Muscle of arm (tissue), 12 donors: ENCODE data around the gene FOXP3. TPM values are rescaled to one million over a fixed set of nuclear protein-coding genes. Genes with fewer than 3 reads are reported as not detected.

Source experiments
- DNase-seq: peaks from one replicate; pipeline ENCODE4 v3.0.0-alpha.2; 2013
- polyA plus RNA-seq, 12 donors: library from polyadenylated mRNA; unstranded; fragments of 120-200 nt; gene quantifications; one replicate each; pipeline ENCODE4 v1.2.1, GENCODE V29; 2013; ENCODE audit not compliant: insufficient read length in 12 of 12

Gene FOXP3
- polyA plus RNA-seq, 12 donors, result 0.25 to 1.9 (median 0.47) TPM; not detected in 2

DNA sequence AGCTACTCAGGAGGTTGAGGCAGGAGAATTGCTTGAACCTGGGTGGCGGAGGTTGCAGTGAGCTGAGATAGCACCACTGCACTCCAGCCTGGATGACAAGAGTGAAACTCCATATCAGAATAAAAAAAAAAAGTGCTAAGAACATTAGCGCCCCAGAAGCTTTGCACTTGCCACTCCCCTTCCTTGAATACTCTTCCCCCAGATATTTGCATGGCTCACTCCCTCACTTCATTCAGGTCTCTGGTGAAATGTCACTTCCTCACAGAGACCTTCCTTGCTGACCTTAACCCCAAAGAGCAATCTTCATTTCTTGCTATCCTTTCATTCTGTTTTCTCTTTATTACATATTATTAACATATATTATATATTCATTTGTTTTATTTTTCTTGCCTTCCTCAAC is 42.6 kb downstream of the FOXP3 start:
- no peak for DNase-seq

DNA sequence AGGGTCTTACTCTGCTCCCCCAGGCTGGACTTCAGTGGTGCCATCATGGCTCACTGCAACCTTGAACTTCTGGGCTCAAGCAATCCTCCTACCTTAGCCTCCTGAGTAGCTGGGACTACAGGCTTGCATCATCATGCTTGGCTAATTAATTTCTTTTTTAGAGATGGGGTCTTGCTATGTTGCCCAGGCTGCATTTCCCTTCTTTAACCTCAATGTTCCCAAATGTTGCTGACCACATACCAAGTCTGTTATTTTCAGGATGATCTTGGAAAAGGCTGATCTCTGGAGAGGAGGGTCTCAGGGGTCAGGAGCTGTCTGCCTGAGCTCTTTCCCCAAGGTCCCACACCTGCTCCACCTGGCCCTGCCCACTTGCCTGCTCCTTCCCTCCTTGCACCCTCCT is 44.4 kb downstream of the FOXP3 start:
- DNase-seq, result no peak

DNA sequence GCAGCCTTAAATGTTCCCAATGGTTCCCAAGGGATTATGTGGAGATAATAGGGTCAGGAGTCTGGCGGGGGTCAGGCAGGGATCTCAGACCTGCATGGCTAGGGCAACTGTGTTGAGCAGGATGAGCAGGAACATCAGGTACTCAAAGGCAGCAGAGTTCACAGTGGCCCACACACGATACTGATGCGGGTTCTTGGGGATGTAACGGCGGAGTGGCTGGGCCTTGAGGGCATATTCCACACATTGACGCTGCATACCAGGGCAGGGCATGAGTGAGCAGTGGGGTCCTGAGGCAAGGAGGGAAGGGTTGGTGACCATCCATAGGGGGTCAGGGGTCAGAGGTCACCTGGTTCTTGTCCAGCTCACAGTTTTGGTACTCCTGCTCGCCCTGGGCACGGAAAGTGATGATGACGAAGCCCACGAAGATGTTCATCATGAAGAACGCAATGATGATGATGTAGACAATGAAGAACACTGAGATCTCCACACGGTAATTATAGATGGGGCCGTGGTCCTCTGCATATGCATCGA is 49.4 kb downstream of the FOXP3 start:
- DNase-seq, result no peak

DNA sequence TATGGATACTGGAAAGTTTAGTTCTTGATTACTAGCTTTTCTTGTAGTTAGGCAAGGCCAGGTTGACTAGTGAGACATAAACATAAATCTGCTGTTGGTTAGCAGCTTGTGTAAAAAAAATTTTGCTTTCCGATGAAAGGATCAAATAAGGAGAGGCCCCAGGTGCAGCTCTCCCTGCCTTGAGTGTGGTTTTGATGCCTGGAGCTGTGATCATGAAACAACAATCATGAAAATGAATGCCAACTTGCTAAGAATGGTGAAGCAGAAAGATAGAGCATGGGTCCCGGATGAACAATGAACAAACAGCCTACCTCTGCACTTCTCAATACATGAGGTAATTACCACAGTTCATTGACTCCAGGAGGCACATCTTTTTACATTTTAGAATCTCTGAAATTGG is 50.1 kb downstream of the FOXP3 start:
- DNase-seq, result no peak

DNA sequence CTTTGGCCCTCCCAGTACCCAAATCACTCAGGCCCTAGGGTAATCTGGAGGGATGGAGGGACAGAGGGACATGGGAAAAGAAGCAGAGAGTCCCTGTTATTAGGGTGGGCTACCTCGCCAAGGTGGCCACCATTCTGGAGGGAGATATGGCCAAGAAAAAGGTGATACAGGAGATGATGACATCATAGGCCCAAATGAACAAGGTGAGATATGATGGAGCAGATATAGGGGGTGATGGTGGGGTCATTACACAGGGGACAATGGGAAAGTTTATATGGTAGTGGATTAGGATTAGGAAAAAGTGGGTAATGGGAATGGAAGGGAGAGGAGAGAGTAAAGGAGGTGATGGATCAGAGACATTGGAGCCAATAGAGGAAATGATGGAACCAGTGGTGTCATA is 51.6 kb downstream of the FOXP3 start:
- no peak for DNase-seq

DNA sequence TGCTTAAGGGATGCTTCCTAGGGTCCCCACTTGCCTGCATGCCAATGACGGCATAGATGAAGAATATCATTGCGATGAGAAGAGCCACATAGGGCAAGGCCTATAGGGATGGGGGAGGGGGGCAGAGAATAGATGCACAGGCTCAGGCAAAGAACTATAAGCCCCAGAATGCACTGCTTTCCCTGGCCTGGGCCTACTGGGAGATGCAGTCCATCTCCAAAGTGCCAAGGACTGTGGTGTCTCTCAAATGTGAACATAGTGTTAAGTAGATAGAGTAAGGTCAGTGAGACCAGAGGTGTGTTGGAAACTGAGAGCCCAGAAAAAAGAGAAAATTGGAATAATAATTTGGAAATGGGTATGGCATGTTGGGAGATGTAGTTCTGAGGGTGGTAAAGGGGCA is 52.3 kb downstream of the FOXP3 start:
- DNase-seq, result no peak

DNA sequence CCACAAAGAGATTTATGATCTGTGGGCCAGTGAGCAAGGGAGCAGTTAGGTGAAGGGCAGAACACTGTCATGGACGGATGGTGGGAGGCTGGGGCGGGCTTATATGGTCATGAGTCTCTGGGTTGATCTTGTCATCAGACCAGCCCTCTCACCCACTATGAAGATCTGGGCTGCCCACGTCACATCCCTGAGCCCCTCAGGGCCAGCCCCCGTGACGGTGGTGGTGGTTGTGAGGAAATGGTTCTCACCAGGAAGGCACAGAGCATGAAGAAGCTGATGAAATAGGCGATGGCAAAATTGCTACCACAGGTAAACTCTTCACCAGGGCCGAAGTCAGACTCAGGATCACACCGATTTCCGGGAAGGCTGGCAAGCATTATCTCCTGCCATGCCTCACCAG is 53.4 kb downstream of the FOXP3 start:
- DNase-seq, result no peak

DNA sequence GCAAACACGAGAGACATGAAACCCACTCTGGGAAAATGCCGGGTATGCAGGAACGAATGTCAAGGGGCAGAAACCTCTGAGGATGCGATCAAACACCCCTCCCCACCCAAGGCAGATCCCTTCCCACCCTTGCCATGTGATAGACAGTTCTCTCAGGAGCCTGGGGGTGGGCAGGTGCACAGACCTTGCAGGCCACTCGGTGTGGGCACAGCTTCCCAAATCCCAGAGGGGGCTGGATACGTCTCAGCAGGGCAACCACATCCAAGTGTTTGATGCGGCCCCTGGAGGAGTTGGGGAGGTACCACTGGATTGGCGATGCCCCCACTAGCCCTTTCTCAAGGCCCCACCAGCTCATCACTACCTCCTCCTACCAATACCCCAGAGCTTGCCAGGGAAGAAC is 54.1 kb downstream of the FOXP3 start:
- no peak for DNase-seq

DNA sequence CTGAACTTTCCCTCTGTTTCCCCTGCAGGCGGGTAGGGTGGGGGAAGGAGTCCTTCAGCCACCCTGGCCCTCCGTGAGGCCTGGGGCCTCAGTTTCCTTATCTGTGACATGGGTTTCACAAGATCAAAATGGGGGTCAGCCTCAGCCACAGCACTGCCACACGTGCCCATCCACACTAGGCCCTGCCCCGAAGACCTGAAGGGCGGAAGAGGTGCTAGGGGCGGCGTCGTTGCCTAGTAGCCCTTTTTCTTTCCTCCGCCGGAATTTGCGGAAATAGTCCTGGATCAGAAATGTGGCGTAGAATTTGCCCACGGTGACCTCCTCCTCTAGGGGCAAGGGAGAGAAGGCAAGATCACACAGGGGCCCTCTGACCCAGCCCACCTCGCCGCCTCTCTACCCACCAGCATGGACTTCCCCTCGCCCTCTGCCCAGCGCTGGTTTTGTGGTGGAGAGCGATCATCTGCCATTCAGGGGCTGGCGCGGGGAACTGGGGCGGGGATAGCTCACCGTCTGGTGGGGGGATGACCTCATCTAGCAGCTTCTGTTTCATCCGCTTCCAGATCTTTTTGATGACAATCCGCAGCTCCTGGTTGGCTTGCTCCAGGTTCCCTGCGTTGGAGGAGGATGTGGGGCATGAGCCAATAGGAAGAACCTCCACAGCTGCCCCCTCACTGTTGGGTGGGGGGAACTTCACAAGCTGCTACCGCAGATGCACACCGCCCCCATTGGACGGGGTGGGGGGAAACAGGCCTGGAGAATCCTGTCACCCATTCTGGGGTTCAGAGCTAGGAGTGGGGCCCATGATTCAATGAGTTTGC is 54.9 kb downstream of the FOXP3 start:
- DNase-seq, result no peak

DNA sequence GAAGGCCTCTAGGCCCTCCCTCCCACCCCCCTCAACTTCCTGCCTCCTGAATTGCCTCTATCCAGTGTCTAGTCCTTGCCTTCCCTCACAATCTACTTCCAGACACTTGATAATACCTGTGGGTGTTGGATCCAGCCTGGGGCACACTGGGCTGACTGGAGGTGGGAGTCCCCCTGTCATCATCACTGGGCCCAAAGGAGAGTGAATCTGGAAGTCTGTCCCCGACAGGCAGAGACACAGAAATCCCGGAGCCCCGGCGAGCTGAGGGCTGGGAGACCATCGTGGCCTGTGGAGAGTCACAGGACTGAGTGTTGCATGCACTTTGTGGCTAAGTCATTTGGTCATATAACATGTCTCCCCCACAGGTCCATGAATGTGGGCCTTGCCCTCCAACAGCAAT is 56.1 kb downstream of the FOXP3 start:
- DNase-seq, result no peak

DNA sequence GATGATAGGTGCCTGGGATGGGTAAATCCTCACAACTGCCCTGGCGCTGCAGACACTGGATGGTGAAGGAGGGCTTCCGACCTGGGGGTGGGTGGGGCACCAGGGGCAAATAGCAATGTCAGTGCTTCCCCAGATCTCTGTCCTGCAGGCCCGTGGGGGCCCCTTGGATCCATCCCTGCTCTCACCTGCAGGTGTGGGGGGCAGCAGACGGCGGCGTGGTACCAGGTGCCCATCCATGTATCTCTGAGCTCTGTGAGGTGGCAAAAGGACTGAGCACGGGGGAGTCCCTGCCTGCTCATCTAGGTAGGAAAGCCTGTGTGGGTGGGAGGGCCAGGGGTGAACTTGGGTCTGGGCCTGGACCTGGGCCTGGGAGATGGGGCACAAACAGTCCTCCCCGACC is 58.0 kb downstream of the FOXP3 start:
- DNase-seq, result no peak

DNA sequence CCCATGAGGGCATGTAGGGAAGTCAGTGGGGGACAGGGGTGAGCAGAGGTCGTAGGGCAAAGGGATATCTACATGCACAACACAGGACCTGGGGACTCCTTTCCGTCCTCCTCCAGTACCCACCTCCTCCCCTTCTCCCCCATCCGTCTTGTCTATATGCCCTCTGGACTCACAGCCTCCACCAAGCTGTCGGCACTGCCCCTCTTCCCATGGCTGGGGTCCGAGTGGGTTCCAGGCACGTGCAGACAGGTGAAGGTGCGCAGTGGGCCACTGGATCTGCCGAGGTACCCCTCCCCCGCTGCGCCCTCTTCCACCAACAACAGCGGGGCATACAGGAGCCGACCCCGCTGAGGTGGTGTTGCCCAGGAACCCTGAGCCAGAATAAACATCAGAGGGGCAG is 59.1 kb downstream of the FOXP3 start:
- DNase-seq, result no peak

DNA sequence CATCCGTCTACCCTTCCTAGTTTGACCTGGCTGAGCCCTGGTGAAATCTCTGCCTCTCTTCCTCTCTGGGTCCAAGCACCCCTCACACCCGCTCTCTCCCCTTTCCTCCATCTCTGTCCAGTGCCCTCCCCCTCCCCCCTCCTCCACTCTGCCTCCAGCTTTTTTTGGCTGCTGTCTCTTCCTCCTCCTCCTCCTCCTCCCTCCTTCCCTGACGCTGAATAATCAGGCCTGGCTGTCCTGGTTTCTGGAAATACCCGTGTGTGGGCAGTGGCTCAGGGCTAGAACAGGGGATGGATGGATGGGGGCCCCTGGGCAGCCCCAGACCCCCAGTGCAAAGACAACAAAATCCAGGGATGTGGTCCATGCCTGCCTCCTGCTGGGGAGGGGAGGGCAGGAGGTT is 59.8 kb downstream of the FOXP3 start:
- DNase-seq, result no peak

DNA sequence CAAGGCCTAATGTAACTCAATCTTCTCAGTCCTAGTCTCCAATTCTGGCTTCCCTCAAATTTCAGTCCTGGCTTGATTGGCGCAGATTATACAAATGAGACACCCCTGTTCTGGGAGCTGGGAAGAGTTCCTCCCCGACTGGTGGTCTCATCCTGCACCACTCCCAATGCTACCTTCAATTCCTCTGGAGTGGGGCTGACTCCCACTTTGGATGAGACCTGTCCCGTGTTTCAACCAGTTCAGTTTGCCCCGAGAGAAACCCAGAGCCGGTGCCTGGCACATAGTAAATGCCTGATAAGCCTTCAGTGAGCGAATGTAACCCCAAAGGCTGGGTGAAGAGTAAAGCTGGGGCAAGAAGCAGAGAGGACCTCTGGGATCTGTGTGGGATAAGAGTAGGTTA is 60.5 kb downstream of the FOXP3 start:
- DNase-seq, result no peak

DNA sequence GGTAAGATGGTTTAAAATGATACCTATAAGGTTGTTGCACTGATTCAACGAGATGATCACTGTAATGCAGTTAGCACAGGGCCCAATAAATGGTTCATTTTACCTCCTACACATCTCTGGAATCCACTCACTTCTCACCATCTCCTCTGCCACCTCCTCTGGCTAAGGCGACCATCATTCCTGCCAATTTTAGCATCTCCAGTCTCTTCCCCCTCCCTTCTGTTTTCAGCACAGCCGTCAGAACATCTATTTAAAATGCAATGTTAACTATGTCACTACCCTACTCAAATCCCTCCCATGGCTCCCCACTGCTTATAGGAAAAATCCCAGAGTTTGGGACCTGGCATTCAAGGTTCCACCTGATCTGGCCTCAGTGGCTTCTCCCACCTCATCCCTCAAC is 61.0 kb downstream of the FOXP3 start:
- no peak for DNase-seq

DNA sequence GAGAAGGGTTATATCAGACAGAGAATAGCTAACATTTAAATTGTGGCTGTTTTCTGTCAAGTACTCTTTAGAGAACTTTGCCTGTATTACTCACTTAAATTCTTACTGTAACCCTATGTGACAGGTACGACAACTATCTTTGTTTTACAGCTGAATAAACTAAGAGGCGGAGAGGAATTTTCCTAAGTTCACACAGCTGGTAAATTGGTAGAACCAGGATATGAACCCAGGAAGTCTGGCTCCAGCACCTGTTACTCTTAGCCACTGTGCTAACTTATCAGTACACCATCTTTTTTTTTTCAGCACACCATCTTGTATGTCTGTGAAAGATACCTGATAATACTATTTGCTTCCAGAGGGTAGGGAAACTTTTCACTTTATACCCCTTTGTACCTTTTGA is 62.5 kb downstream of the FOXP3 start:
- DNase-seq, result no peak

Other genes starting within 250 kb of the FOXP3 start
- 10 to 100 TPM in 11 of 12 donors, not detected in 1; 18.0 to 39.7 (median 20.6) TPM for gene TFE3, start 221.4 kb downstream of the FOXP3 start, polyA plus RNA-seq
- 10 to 100 TPM in 2 of 12 donors, 1 to 10 TPM in 9, not detected in 1; 2.7 to 12.4 (median 4.2) TPM for gene CCDC120, start 205.7 kb downstream of the FOXP3 start, polyA plus RNA-seq
- gene PRAF2, start 190.7 kb downstream of the FOXP3 start, polyA plus RNA-seq, result 10 to 100 TPM in 11 of 12 donors, not detected in 1; 15.7 to 63.8 (median 22.1) TPM
- gene WDR45, start 184.8 kb downstream of the FOXP3 start, polyA plus RNA-seq, result 10 to 100 TPM in 11 of 12 donors, not detected in 1; 20.7 to 44.0 (median 33.2) TPM
- 10 to 100 TPM in 11 of 12 donors, not detected in 1; 15.5 to 19.0 (median 17.1) TPM for gene GPKOW, start 141.0 kb downstream of the FOXP3 start, polyA plus RNA-seq
- gene MAGIX, start 102.0 kb downstream of the FOXP3 start, polyA plus RNA-seq, result 1 to 10 TPM in 10 of 12 donors, not detected in 2; 1.2 to 2.3 (median 1.9) TPM
- 100 to 1,000 TPM in 10 of 12 donors, 10 to 100 TPM in 1, not detected in 1; 99.4 to 232 (median 162) TPM for gene PLP2, start 92.8 kb downstream of the FOXP3 start, polyA plus RNA-seq
- gene PRICKLE3, start 78.3 kb downstream of the FOXP3 start, polyA plus RNA-seq, result 1 to 10 TPM in 10 of 12 donors, not detected in 2; 2.4 to 8.7 (median 3.7) TPM
- 1 to 10 TPM in 5 of 12 donors, under 1 TPM in 6, not detected in 1; 0.59 to 5.9 (median 0.97) TPM for gene SYP, start 64.5 kb downstream of the FOXP3 start, polyA plus RNA-seq
- gene CACNA1F, start 31.4 kb downstream of the FOXP3 start, polyA plus RNA-seq, result under 1 TPM in 6 of 12 donors, not detected in 6; 0.03 to 0.39 (median 0.15) TPM
- gene CCDC22, start 29.2 kb downstream of the FOXP3 start, polyA plus RNA-seq, result 10 to 100 TPM in 7 of 12 donors, 1 to 10 TPM in 4, not detected in 1; 8.4 to 18.4 (median 11.0) TPM
- 10 to 100 TPM in 1 of 12 donors, 1 to 10 TPM in 10, not detected in 1; 4.9 to 11.0 (median 7.0) TPM for gene PPP1R3F, start 5.1 kb upstream of the FOXP3 start, polyA plus RNA-seq
- not detected for gene GAGE10, start 38.9 kb upstream of the FOXP3 start, polyA plus RNA-seq
- not detected for gene GAGE12J, start 57.3 kb upstream of the FOXP3 start, polyA plus RNA-seq
- gene GAGE13, start 66.9 kb upstream of the FOXP3 start, polyA plus RNA-seq, result not detected